BLaER1 (cell line): ENCODE data around the gene POPDC2.

Experiments used
- H3K27ac ChIP-seq: shearing (Covaris generic); formaldehyde crosslinking; 2 replicates; pipeline ENCODE4 v1.8.1; 2022
- H3K27me3 ChIP-seq: shearing (Covaris generic); formaldehyde crosslinking; 2 replicates; pipeline ENCODE4 v1.8.1; 2022
- H3K36me3 ChIP-seq: shearing (Covaris generic); formaldehyde crosslinking; 2 replicates; pipeline ENCODE4 v1.8.1; 2022
- H3K4me1 ChIP-seq: shearing (Covaris generic); formaldehyde crosslinking; 2 replicates; pipeline ENCODE4 v1.8.1; 2022
- H3K4me2 ChIP-seq: shearing (Covaris generic); formaldehyde crosslinking; 2 replicates; pipeline ENCODE4 v1.8.1; 2022
- H3K4me3 ChIP-seq: shearing (Covaris generic); formaldehyde crosslinking; 2 replicates; pipeline ENCODE4 v1.8.1; 2022
- H3K9ac ChIP-seq: shearing (Covaris generic); formaldehyde crosslinking; 2 replicates; pipeline ENCODE4 v1.8.1; 2022
- H3K9me3 ChIP-seq: shearing (Covaris generic); formaldehyde crosslinking; 2 replicates; pipeline ENCODE4 v1.8.1; 2022
- H4K20me1 ChIP-seq: shearing (Covaris generic); formaldehyde crosslinking; 2 replicates; pipeline ENCODE4 v1.8.1; 2022
- Cebpa-rat ChIP-seq: shearing (Covaris generic); IDR thresholded peaks from 2 replicates; pipeline ENCODE4 v1.8.1; 2022

Gene POPDC2

DNA sequence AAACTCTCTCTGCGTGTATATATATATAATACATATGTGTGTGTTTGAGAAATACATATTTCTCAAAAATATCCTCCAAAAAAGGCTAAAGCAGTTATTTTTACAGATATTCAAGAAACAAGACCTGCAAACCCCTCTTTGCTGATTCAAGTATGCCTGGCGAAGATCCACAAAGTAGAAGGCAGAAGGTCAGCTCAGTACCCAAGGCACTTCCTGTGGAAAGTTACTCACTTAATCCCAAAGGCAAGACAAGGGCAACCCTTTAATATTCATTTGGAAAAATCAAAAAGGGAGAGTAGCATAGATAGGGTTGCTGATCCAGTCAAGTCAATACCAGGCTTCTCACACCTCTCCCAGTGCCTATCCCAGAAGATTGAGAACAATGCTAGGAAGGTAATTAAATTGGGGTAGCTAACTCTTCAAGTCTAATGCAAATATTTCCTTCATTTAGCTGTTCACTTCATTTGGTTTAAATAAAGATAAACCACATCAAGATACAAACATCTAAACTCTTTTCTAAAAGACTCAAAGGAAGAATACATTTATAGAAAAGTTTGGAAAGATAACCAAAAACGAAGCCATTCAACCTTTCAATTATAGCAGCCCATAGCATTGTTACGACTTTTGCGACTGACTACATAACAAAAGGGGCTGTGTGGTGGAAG lies 9.6 kb upstream of the POPDC2 start:
- no peaks in the 10 kb centered on the region for H3K27me3 ChIP-seq
- H3K4me1 ChIP-seq: no peaks in the 10 kb centered on the region
- no peaks in the 10 kb centered on the region for H4K20me1 ChIP-seq
- no peak overlapping the region for H3K4me2 ChIP-seq
- no peak overlapping the region for H3K9ac ChIP-seq
- H3K27ac ChIP-seq: no peak overlapping the region
- no peak for TF ChIP-seq Cebpa-rat
- no peaks in the 10 kb centered on the region for H3K9me3 ChIP-seq
- H3K4me3 ChIP-seq: no peak overlapping the region
- peaks cover 65% of the 10 kb centered on the region for H3K36me3 ChIP-seq

- Histone ChIP-seq H3K27ac (no peak overlapping the region), H3K4me2 (no peak overlapping the region), H3K36me3 (peaks cover 27% of the 10 kb centered on the region), H3K9me3 (no peaks in the 10 kb centered on the region), H3K9ac (no peak overlapping the region), H3K27me3 (no peaks in the 10 kb centered on the region), H4K20me1 (no peaks in the 10 kb centered on the region), H3K4me1 (no peaks in the 10 kb centered on the region), H3K4me3 (no peak overlapping the region)
- no peak for TF ChIP-seq Cebpa-rat
Measured at GRCh38 chr3:119665954-119666559, 5.7 kb upstream of the POPDC2 start.

DNA sequence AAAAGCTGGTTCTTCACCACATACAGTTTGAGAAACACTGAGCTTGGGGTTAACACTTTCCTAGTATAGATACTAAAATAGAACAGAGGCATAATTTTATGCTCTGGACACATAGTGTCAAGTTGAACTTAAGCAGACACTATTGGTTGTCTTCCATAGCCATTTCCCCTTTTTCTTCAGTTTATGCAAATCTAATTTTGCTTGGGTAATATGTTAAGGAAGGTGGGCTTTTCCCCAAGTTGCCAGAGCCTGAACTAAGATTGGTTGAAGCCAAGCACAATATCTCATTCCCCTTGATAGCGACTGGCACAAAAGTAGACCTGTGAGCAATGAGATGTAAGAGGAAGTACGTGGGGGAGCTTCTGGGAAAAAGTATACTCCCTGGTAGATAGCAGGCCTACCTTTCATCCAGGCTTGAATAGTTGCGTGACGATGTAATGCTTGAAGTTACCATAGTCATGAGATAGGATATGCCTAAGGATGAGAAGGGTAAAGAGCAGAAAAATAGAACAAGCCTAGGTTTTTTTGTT lies 4.5 kb upstream of the POPDC2 start:
- Histone ChIP-seq H4K20me1 (no peaks in the 10 kb centered on the region), H3K27ac (no peak overlapping the region), H3K27me3 (no peaks in the 10 kb centered on the region), H3K4me3 (no peak overlapping the region), H3K9me3 (no peaks in the 10 kb centered on the region), H3K9ac (no peak overlapping the region), H3K4me2 (no peak overlapping the region), H3K36me3 (peaks cover 19% of the 10 kb centered on the region), H3K4me1 (no peaks in the 10 kb centered on the region)
- TF ChIP-seq Cebpa-rat: no peak

DNA sequence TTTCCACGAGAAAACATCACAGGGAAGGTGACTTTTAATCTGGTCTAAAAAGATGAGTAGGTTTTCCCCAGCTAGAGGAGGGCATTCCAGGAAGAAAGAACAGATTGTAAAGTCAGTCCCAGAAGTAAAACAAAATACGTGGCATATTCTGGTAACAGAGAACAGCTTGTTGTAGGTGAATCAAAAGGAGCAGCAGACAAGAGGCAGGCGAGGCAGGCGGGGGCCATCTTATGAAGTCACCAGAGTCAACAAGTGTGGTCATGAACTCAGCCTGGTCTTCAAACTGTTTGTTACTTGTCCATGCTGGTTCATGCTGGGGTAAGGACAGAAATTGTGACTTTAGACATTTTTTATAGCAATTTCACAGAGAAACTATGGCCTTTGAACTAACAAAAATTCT lies 4.0 kb upstream of the POPDC2 start:
- H4K20me1 ChIP-seq: no peaks in the 10 kb centered on the region
- H3K27ac ChIP-seq: no peak overlapping the region
- no peaks in the 10 kb centered on the region for H3K4me1 ChIP-seq

DNA sequence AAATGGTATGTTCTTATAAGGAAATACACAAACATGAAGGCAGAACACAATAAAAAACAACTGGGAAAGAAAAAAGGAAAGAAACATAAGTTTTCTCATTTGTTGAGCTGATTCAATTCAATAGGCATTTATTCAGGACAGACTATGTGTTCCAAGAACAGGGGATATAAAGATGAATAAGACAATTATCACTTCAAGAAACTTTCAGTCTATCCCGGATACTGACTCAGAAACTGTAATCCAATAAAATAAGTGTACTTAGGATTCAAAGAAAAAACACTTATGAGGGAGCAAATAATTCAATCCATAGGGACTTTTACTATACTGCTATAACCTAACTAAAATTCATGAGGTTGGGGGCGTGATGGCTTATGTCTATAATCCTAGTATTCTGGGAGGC lies 3.5 kb upstream of the POPDC2 start:
- H4K20me1 ChIP-seq: no peaks in the 10 kb centered on the region
- no peak overlapping the region for H3K27ac ChIP-seq
- H3K4me3 ChIP-seq: no peak overlapping the region
- no peak overlapping the region for H3K4me2 ChIP-seq
- no peaks in the 10 kb centered on the region for H3K9me3 ChIP-seq
- TF ChIP-seq Cebpa-rat: no peak
- H3K4me1 ChIP-seq: no peaks in the 10 kb centered on the region
- H3K27me3 ChIP-seq: no peaks in the 10 kb centered on the region
- H3K9ac ChIP-seq: no peak overlapping the region
- H3K36me3 ChIP-seq: peaks cover 12% of the 10 kb centered on the region; the same call in 1 of the 2 replicates

More for the DNA sequence above, 4.0 kb upstream of the POPDC2 start:
- H3K36me3 ChIP-seq: peaks cover 17% of the 10 kb centered on the region; the same call in 1 of the 2 replicates
- TF ChIP-seq Cebpa-rat: no peak
- no peaks in the 10 kb centered on the region for H3K9me3 ChIP-seq
- no peak overlapping the region for H3K4me3 ChIP-seq
- no peak overlapping the region for H3K9ac ChIP-seq
- no peak overlapping the region for H3K4me2 ChIP-seq
- no peaks in the 10 kb centered on the region for H3K27me3 ChIP-seq

DNA sequence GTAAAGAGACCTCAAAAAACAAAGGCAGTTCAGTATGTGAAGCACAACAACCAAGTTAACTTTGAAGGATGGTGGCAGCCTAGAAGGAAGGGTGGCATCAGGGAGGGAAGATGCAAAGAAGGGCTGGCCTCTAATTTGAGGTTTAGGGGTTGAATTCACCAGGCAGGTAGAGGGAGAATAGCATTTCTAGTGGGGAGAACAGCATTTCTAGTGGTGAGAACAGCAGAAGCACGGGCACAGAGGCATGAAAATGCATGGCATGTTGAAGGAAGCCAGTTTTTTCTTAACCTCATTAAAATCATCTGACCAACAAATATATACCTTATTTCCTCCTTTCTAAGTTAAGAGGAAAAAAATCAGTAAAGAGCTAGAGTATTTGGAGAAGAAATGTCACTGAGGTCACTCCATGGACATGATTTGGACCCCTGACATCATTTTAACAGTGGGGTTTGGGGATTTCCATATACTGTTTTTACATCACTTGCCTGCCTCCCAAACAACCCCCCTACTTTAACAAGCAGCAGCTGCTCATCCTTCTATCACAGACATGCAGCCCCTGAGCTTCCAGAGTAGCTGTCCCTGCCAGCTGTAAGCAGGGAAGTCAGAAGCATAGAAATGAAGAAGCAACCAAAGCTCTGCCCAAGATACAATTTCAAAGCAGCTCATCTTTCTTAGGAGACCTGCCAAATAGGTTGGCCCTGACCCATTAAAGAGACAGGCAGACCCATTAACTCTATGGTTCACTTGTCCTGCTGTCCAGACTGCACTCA lies 2.4 kb upstream of the POPDC2 start:
- Histone ChIP-seq H3K9ac (no peak overlapping the region), H3K4me3 (no peak overlapping the region), H3K27ac (no peak overlapping the region)

DNA sequence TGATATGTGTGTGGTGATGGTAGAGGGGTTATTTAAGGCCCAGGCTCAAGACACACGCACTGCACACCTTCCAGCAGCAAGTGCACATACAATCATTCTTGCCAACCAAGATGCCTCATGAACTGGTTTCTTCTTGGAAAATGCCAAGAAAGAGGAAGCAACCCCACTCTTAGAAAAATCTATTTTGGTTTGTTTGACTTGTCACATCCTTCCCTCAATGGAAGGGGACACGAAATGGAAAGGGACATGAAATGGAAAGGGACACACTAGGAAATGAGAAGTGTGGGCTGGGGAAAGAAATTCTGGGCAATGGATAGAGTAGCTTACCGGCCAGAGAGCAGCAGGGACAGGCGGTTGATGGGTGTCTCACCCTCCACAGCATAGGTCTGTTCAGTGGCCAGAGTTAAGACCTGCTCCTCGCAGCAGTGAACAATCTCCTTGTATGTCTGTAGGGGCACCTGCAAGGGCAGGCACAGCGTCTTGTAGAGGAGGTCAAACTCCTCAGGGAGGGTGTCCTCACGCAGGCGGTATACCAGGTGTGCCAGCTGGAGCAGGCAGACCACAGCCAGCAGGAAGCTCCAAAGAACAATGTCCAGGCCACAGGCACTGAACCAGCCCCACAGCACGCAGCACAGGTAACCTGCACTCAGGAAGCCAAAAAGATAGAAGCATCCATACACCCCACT lies 640 bp downstream of the POPDC2 start:
- no peak for TF ChIP-seq Cebpa-rat
- Histone ChIP-seq H3K27me3 (no peaks in the 10 kb centered on the region), H3K4me2 (no peak overlapping the region), H3K27ac (no peak overlapping the region), H3K4me3 (no peak overlapping the region), H4K20me1 (no peaks in the 10 kb centered on the region), H3K36me3 (no peaks in the 10 kb centered on the region), H3K9ac (no peak overlapping the region), H3K4me1 (peaks cover 7% of the 10 kb centered on the region; the same call in 1 of the 2 replicates), H3K9me3 (no peaks in the 10 kb centered on the region)

More for the DNA sequence above, 2.4 kb upstream of the POPDC2 start:
- no peak for TF ChIP-seq Cebpa-rat
- H3K4me1 ChIP-seq: peaks cover 4% of the 10 kb centered on the region; the same call in 1 of the 2 replicates
- H3K36me3 ChIP-seq: peaks cover 6% of the 10 kb centered on the region; the same call in 1 of the 2 replicates
- no peaks in the 10 kb centered on the region for H3K9me3 ChIP-seq
- no peaks in the 10 kb centered on the region for H3K27me3 ChIP-seq
- no peaks in the 10 kb centered on the region for H4K20me1 ChIP-seq
- H3K4me2 ChIP-seq: no peak overlapping the region

- H3K4me2 ChIP-seq: no peak overlapping the region
- H3K27me3 ChIP-seq: no peaks in the 10 kb centered on the region
- H3K9me3 ChIP-seq: no peaks in the 10 kb centered on the region
- peaks cover 7% of the 10 kb centered on the region; the same call in 1 of the 2 replicates for H3K4me1 ChIP-seq
- H4K20me1 ChIP-seq: no peaks in the 10 kb centered on the region
- H3K9ac ChIP-seq: no peak overlapping the region
- H3K4me3 ChIP-seq: no peak overlapping the region
- no peaks in the 10 kb centered on the region for H3K36me3 ChIP-seq
- no peak overlapping the region for H3K27ac ChIP-seq
- no peak for TF ChIP-seq Cebpa-rat
Measured at GRCh38 chr3:119658994-119659393, 1.4 kb downstream of the POPDC2 start.

- no peak for TF ChIP-seq Cebpa-rat
- Histone ChIP-seq H3K9me3 (no peaks in the 10 kb centered on the region), H3K4me1 (peaks cover 7% of the 10 kb centered on the region; the same call in 1 of the 2 replicates), H3K4me2 (no peak overlapping the region), H4K20me1 (no peaks in the 10 kb centered on the region), H3K27ac (no peak overlapping the region), H3K4me3 (no peak overlapping the region), H3K36me3 (no peaks in the 10 kb centered on the region), H3K27me3 (no peaks in the 10 kb centered on the region), H3K9ac (no peak overlapping the region)
Measured at GRCh38 chr3:119657887-119658702, 2.3 kb downstream of the POPDC2 start.
